ENCODE results near the gene WDR41. TPM values are rescaled to one million over a fixed set of nuclear protein-coding genes. Genes with fewer than 3 reads are reported as not detected.

Gene WDR41
- total and polyA plus RNA-seq, 2 of the 4 experiments (the other 2 are of a cell fraction), result 38.1 to 72.1 TPM

GRCh38 chr5:77431286-77431685 is 60.8 kb downstream of the WDR41 start:
- Histone ChIP-seq H2AFZ (replicated peaks; ENCODE audit: low read length, poor library complexity) (no peak overlapping the region), H2AK5ac (ENCODE audit: low read depth, low read length) (no peak overlapping the region), H3K18ac (ENCODE audit: low read depth, low read length) (peak overlapping the region; percentile 10; the same call in 1 of the 2 replicates), H2BK15ac (ENCODE audit: low read depth, low read length) (no peak overlapping the region), H2AK9ac (replicated peaks; ENCODE audit: low read depth, low read length, poor library complexity) (no peak overlapping the region), H3K79me1 (ENCODE audit: low read depth in 1 of 2, low read length in 2 of 2) (peaks cover 0 to 7% of the 10 kb centered on the region in 2 experiments; a peak in 1 of 4 replicates), H3K27ac (ENCODE audit: insufficient read depth, low read length) (no peak overlapping the region), H3K23ac (ENCODE audit: low read depth, low read length) (no peak overlapping the region), H3K27me3 (ENCODE audit: control insufficient read depth, insufficient read depth, low read length) (no peaks in the 10 kb centered on the region), H3K4me2 (ENCODE audit: low read depth, low read length) (peak overlapping the region; percentile 46; the same call in 1 of the 2 replicates), H4K8ac (ENCODE audit: low read depth in 2 of 2, low read length in 2 of 2) (no peak overlapping the region), H3K4me1 (ENCODE audit: control insufficient read depth, insufficient read depth, low read length) (peaks cover 20% of the 10 kb centered on the region), H3K9me1 (ENCODE audit: insufficient read depth, low read length) (peaks cover 18% of the 10 kb centered on the region), H3K14ac (replicated peaks; ENCODE audit: low read depth, low read length) (no peak overlapping the region), H3K36me3 (ENCODE audit: control insufficient read depth, insufficient read depth, low read length) (peaks cover 4% of the 10 kb centered on the region), H2BK120ac (ENCODE audit: low read depth, low read length) (no peak overlapping the region), H4K91ac (ENCODE audit: insufficient read depth, low read depth, low read length) (no peak overlapping the region), H3K9me3 (ENCODE audit: control insufficient read depth, insufficient read depth, low read length) (no peaks in the 10 kb centered on the region), H4K20me1 (ENCODE audit: insufficient read depth, low read length) (no peaks in the 10 kb centered on the region), H3K9ac (ENCODE audit: low read depth, low read length) (no peak overlapping the region), H2BK20ac (ENCODE audit: low read depth, low read length) (no peak overlapping the region), H2BK5ac (ENCODE audit: low read depth, low read length, poor library complexity, severe bottlenecking) (peak overlapping the region; percentile 35), H4K5ac (ENCODE audit: low read depth, low read length) (no peak overlapping the region), H3K56ac (ENCODE audit: extremely low read depth, insufficient read depth, low read length) (no peak overlapping the region), H3K4ac (ENCODE audit: low read depth, low read length) (no peak overlapping the region), H3K4me3 (ENCODE audit: insufficient read depth, low read depth, low read length) (no peak overlapping the region)
- POLR2A ChIA-PET (ENCODE audit: unreplicated experiment), result no interaction called here
- in situ Hi-C loops (cut with MboI; ENCODE audit: low sequenced_read_pairs), result no loop called here
- intact Hi-C loops (cut with micrococcal nuclease), result loop anchor here (10.0 kb wide), 1 partner anchor 136 kb away; no protein-coding TSS in a partner anchor
- TF ChIP-seq CEBPB (IDR thresholded peaks at IDR 0.05; ENCODE audit: low read depth, low read length) (peak; percentile 62), BHLHE40 (IDR thresholded peaks at IDR 0.05; ENCODE audit: low read depth, low read length) (no peak)
- no CpG with 5 or more reads among the region's 3 CpGs for WGBS, 2 experiments (ENCODE audit: extremely low coverage in 2 of 2, insufficient read length in 1 of 2)
- ATAC-seq (ENCODE audit: low read depth), result peak; percentile 59
- dilution Hi-C loops (cut with HindIII; ENCODE audit: low sequenced_read_pairs, unreplicated experiment), result no loop called here
- no TSS peak for BruUV-seq (replicated peaks)
- CTCF ChIA-PET, result no interaction called here
- DNase-seq, result peak; percentile 72

Measured in IMR-90 (cell line).